H1 (cell line): ENCODE measurements around the gene YIF1B. TPM values are rescaled to one million over a fixed set of nuclear protein-coding genes. Genes with fewer than 3 reads are reported as not detected.

Experiments used
- CTCF ChIA-PET: fragments of 300-600 bp; sonication (Branson Sonifier 250); formaldehyde crosslinking; loops from one replicate; lab custom pipeline; 2021; ENCODE audit not compliant: partially characterized antibody; lab: Charles Lee
- POLR2A ChIA-PET: fragments of 300-600 bp; sonication (Branson Sonifier 250); formaldehyde crosslinking; loops from one replicate; lab custom pipeline; 2021; ENCODE audit warnings: inconsistent platforms; ENCODE audit not compliant: partially characterized antibody; lab: Charles Lee
- DNase-seq, 2 experiments: peaks; one replicate each; pipeline versions ENCODE4 v3.0.0 to v3.0.0-alpha.2; 2010 to 2022; ENCODE audit warnings: low spot score in 2 of 2, low read depth in 1 of 2, mixed read lengths in 1 of 2
- FAIRE-seq: peaks from 2 replicates; lab custom pipeline; 2011; peaks lifted over from hg19 to GRCh38; lab: Jason Lieb, UNC
- H2AFZ ChIP-seq: 2 replicates; pipeline ENCODE4 v1.8.1; 2012; ENCODE audit warnings: low read length, inconsistent platforms
- H2AK5ac ChIP-seq: 2 replicates; pipeline ENCODE4 v1.6.1; 2013; ENCODE audit warnings: low read depth, low read length
- H2BK120ac ChIP-seq: replicated peaks from 2 replicates; pipeline ENCODE3; 2013; ENCODE audit warnings: low read depth, low read length, inconsistent platforms
- H2BK12ac ChIP-seq: 2 replicates; pipeline ENCODE4 v1.6.1; 2013; ENCODE audit warnings: low read depth, low read length
- H2BK15ac ChIP-seq: 2 replicates; pipeline ENCODE4 v1.6.1; 2013; ENCODE audit warnings: low read length
- H2BK20ac ChIP-seq: 2 replicates; pipeline ENCODE4 v1.6.1; 2013; ENCODE audit warnings: low read length
- H2BK5ac ChIP-seq: 2 replicates; pipeline ENCODE4 v1.6.1; 2013; ENCODE audit warnings: low read depth, low read length
- H3K14ac ChIP-seq: 2 replicates; pipeline ENCODE4 v1.6.1; 2013; ENCODE audit warnings: inconsistent platforms; ENCODE audit not compliant: insufficient read length
- H3K18ac ChIP-seq: 2 replicates; pipeline ENCODE4 v1.6.1; 2013; ENCODE audit warnings: low read length; ENCODE audit errors: extremely low read depth
- H3K23ac ChIP-seq: 2 replicates; pipeline ENCODE4 v1.6.1; 2013; ENCODE audit warnings: inconsistent platforms; ENCODE audit not compliant: insufficient read length
- H3K23me2 ChIP-seq: 2 replicates; pipeline ENCODE4 v1.6.1; 2013; ENCODE audit warnings: low read depth, low read length
- H3K27ac ChIP-seq: 2 replicates; pipeline ENCODE4 v1.6.1; 2011; ENCODE audit warnings: low read depth, low read length, inconsistent platforms
- H3K27me3 ChIP-seq, 4 experiments: replicated peaks in 1 of 4; 1 replicate in 1 of 4; 2 replicates in 3 of 4; pipeline versions ENCODE4 v1.6.1 to v1.8.1; 2011 to 2013; ENCODE audit warnings: low read length in 3 of 4, mild to moderate bottlenecking in 3 of 4, inconsistent platforms in 2 of 4, mixed read lengths in 2 of 4, moderate library complexity in 1 of 4; ENCODE audit not compliant: control insufficient read depth in 3 of 4, insufficient read depth in 3 of 4; ENCODE audit errors: extremely low read depth in 1 of 4
- H3K36me3 ChIP-seq, 4 experiments: 2 replicates each; pipeline versions ENCODE4 v1.6.1 to v1.8.1; 2011 to 2013; ENCODE audit warnings: mild to moderate bottlenecking in 4 of 4, low read length in 3 of 4, moderate library complexity in 2 of 4, control low read depth in 1 of 4, inconsistent platforms in 1 of 4; ENCODE audit not compliant: insufficient read depth in 4 of 4, control insufficient read depth in 2 of 4
- H3K4ac ChIP-seq: replicated peaks from 2 replicates; pipeline ENCODE3; 2013; ENCODE audit warnings: low read length, low read depth, mixed read lengths, inconsistent platforms; ENCODE audit not compliant: insufficient read length
- H3K4me1 ChIP-seq, 4 experiments: replicated peaks in 1 of 4; 1 replicate in 1 of 4; 2 replicates in 3 of 4; pipeline versions ENCODE4 v1.6.1 to v1.8.1; 2011 to 2013; ENCODE audit warnings: low read length in 3 of 4, inconsistent platforms in 2 of 4, mixed read lengths in 1 of 4; ENCODE audit not compliant: insufficient read depth in 4 of 4, control insufficient read depth in 3 of 4
- H3K4me2 ChIP-seq, 2 experiments: 2 replicates each; pipeline versions ENCODE4 v1.6.1 to v1.8.1; 2011 to 2013; ENCODE audit warnings: low read depth in 2 of 2, low read length in 2 of 2, control low read depth in 1 of 2, inconsistent platforms in 1 of 2, mild to moderate bottlenecking in 1 of 2; ENCODE audit not compliant: insufficient read depth in 1 of 2
- H3K4me3 ChIP-seq, 4 experiments: fragments of 200-600, 300-600 bp in 1 of 4; sonication (generic), shearing (Covaris generic), sonication (Bioruptor Twin) in 1 of 4; 2 replicates each; pipeline versions ENCODE4 v1.5.1 to v1.8.1; 2011 to 2016; ENCODE audit warnings: low read length in 4 of 4, low read depth in 3 of 4, control low read depth in 2 of 4, inconsistent platforms in 2 of 4, mild to moderate bottlenecking in 2 of 4, mixed read lengths in 1 of 4, moderate library complexity in 1 of 4; ENCODE audit not compliant: insufficient read depth in 2 of 4; ENCODE audit errors: extremely low read depth in 1 of 4
- H3K56ac ChIP-seq: replicated peaks from 2 replicates; pipeline ENCODE3; 2013; ENCODE audit warnings: low read depth, mild to moderate bottlenecking, mixed read lengths, low read length, inconsistent platforms; ENCODE audit not compliant: insufficient read length
- H3K79me1 ChIP-seq: 2 replicates; pipeline ENCODE4 v1.6.1; 2013; ENCODE audit warnings: low read depth, low read length, control low read depth
- H3K79me2 ChIP-seq, 2 experiments: 2 replicates each; pipeline versions ENCODE4 v1.6.1 to v1.8.1; 2012 to 2013; ENCODE audit warnings: low read length in 2 of 2, mild to moderate bottlenecking in 2 of 2, inconsistent platforms in 1 of 2; ENCODE audit not compliant: insufficient read depth in 2 of 2, control insufficient read depth in 1 of 2
- H3K9ac ChIP-seq, 4 experiments: replicated peaks in 1 of 4; 1 replicate in 1 of 4; 2 replicates in 3 of 4; pipeline versions ENCODE4 v1.6.1 to v1.8.1; 2011 to 2013; ENCODE audit warnings: low read depth in 3 of 4, low read length in 3 of 4, control low read depth in 2 of 4, mild to moderate bottlenecking in 2 of 4, moderate library complexity in 2 of 4, inconsistent platforms in 1 of 4; ENCODE audit errors: extremely low read depth in 1 of 4
- H3K9me3 ChIP-seq, 2 experiments: 2 replicates each; pipeline versions ENCODE4 v1.6.1 to v1.8.1; 2012 to 2013; ENCODE audit warnings: mild to moderate bottlenecking in 2 of 2, moderate library complexity in 2 of 2, control low read depth in 1 of 2, inconsistent platforms in 1 of 2, low read depth in 1 of 2, low read length in 1 of 2, mixed read lengths in 1 of 2; ENCODE audit not compliant: insufficient read depth in 2 of 2
- H4K20me1 ChIP-seq, 2 experiments: replicated peaks in 1 of 2; 2 replicates each; pipeline versions ENCODE3 to v1.8.1; 2011 to 2013; ENCODE audit warnings: inconsistent platforms in 2 of 2, low read length in 2 of 2, mild to moderate bottlenecking in 1 of 2; ENCODE audit not compliant: insufficient read depth in 2 of 2, control insufficient read depth in 1 of 2
- H4K5ac ChIP-seq: 2 replicates; pipeline ENCODE4 v1.6.1; 2013; ENCODE audit warnings: low read length, low read depth, mixed read lengths, inconsistent platforms; ENCODE audit not compliant: insufficient read length
- H4K8ac ChIP-seq: 2 replicates; pipeline ENCODE4 v1.8.0; 2013; ENCODE audit warnings: mild to moderate bottlenecking, moderate library complexity, low read length, inconsistent platforms; ENCODE audit not compliant: insufficient read depth; ENCODE audit errors: extremely low read depth
- H4K91ac ChIP-seq: replicated peaks from 2 replicates; pipeline ENCODE3; 2013; ENCODE audit warnings: low read length, mixed read lengths, inconsistent platforms; ENCODE audit not compliant: insufficient read length
- ATF2 ChIP-seq: IDR thresholded peaks from 2 replicates; pipeline ENCODE4 v1.6.1; 2012; ENCODE audit warnings: low read length, inconsistent platforms
- BACH1 ChIP-seq: IDR thresholded peaks from 2 replicates; pipeline ENCODE4 v1.6.1; 2012; ENCODE audit warnings: low read length, improper control_type of control experiment
- CBX8 ChIP-seq: fragments of 300-800, 300-1000 bp; sonication (generic); IDR thresholded peaks from 2 replicates; pipeline ENCODE4 v1.7.1; 2016; ENCODE audit warnings: low read depth, low read length, borderline replicate concordance
- CTBP2 ChIP-seq: IDR thresholded peaks from 2 replicates; pipeline ENCODE4 v1.7.0; 2011; ENCODE audit warnings: borderline replicate concordance, mild to moderate bottlenecking, moderate library complexity, mixed read lengths, low read length; ENCODE audit not compliant: insufficient read depth, insufficient read length
- MAFK ChIP-seq: IDR thresholded peaks from 2 replicates; pipeline ENCODE4 v1.6.1; 2012; ENCODE audit warnings: low read depth, mild to moderate bottlenecking, improper control_type of control experiment, low read length
- POU5F1 ChIP-seq: IDR thresholded peaks from 2 replicates; pipeline ENCODE4 v1.6.1; 2011; ENCODE audit warnings: low read depth, mild to moderate bottlenecking, low read length, moderate library complexity
- RFX5 ChIP-seq: IDR thresholded peaks from 2 replicates; pipeline ENCODE4 v1.6.1; 2011; ENCODE audit warnings: low read depth, low read length, improper control_type of control experiment, borderline replicate concordance
- SIRT6 ChIP-seq: IDR thresholded peaks from one replicate; pipeline ENCODE4 v1.7.1; 2012; ENCODE audit warnings: low read length, inconsistent platforms
- SIX5 ChIP-seq: IDR thresholded peaks from 2 replicates; pipeline ENCODE4 v1.6.1; 2011; ENCODE audit warnings: mild to moderate bottlenecking, low read depth, low read length
- SUZ12 ChIP-seq: fragments of 200-600 bp; sonication (generic); IDR thresholded peaks from 2 replicates; pipeline ENCODE4 v1.6.1; 2012; ENCODE audit warnings: mild to moderate bottlenecking, inconsistent platforms, low read length, moderate library complexity, mixed read lengths
- TAF1 ChIP-seq: IDR thresholded peaks from 2 replicates; pipeline ENCODE4 v1.6.1; 2011; ENCODE audit warnings: mild to moderate bottlenecking, low read depth, low read length
- TEAD4 ChIP-seq: IDR thresholded peaks from 2 replicates; pipeline ENCODE4 v1.6.1; 2012; ENCODE audit warnings: low read depth, low read length, inconsistent platforms, mixed read lengths
- WGBS, 2 experiments: shearing (Covaris generic) in 1 of 2; methylation state at CpG; one replicate each; pipeline versions ENCODE4 v1.1.6 to v1.1.7; 2013 to 2015; ENCODE audit warnings: low lambda C conversion rate in 2 of 2, mixed read lengths in 2 of 2, inconsistent platforms in 1 of 2, low coverage in 1 of 2, missing lambda C conversion rate in 1 of 2; ENCODE audit not compliant: insufficient replicate concordance in 2 of 2, insufficient coverage in 1 of 2, insufficient read length in 1 of 2; ENCODE audit errors: extremely low coverage in 1 of 2, missing lambda C conversion rate in 1 of 2; 5-methylcytosine and 5-hydroxymethylcytosine counted together
- polyA plus RNA-seq, 7 experiments: library from polyadenylated mRNA; depleted of rRNA in 3 of 7; stranded (reverse) in 5 of 7; unstranded in 2 of 7; fragments of >200 nt in 5 of 7; fragments of 200-250 nt in 2 of 7; gene quantifications; 1 replicate in 5 of 7; 2 replicates in 1 of 7; 4 replicates in 1 of 7; pipeline versions ENCODE4 v1.2.1 to v1.2.3, GENCODE V29; 2011 to 2013; ENCODE audit warnings: missing spikeins in 2 of 7, mixed read lengths in 2 of 7
- total RNA-seq: library from RNA; stranded (reverse); fragmentation: NEBNext Ultra II Directional; extraction: Animal tissue kit (Norgen Biotek cat#: 25700); gene quantifications from 2 replicates; pipeline ENCODE4 v1.2.1, GENCODE V29; 2021

Gene YIF1B
- total and polyA plus RNA-seq, 2 of the 8 experiments (the other 6 are each of a cell fraction or from before 2014, with no cell fraction given), result 89.6 to 305 TPM

GRCh38 chr19:38326591-38326990 lies 10.8 kb upstream of the YIF1B start:
- WGBS, 2 experiments, result 96% methylated on average over 21 of the region's 22 CpGs; no CpG with 5 or more reads in 1 of the 2 experiments
- H3K27ac ChIP-seq, result no peak overlapping the region
- DNase-seq, result no peak
- ChIA-PET POLR2A (no interaction called here), CTCF (interaction anchor here (0.6 to 3.0 kb wide), 5 partner anchors 9 to 87 kb away, joined by 4 to 12 read pairs (median 5); partner anchors contain the start of genes CATSPERG and PPP1R14A)
- H2BK20ac ChIP-seq, result no peak overlapping the region
- no peak overlapping the region for H3K9ac ChIP-seq
- no peak overlapping the region for H3K56ac ChIP-seq
- no peak overlapping the region for H3K4me3 ChIP-seq
- no peak overlapping the region for H4K5ac ChIP-seq
- no peaks in the 10 kb centered on the region; a peak in 1 of 7 replicates for H3K4me1 ChIP-seq
- H2BK5ac ChIP-seq, result no peak overlapping the region
- no peak overlapping the region for H3K23ac ChIP-seq
- peaks cover 0 to 5% of the 10 kb centered on the region in 2 experiments for H4K20me1 ChIP-seq
- no peak overlapping the region for H4K8ac ChIP-seq
- H3K79me2 ChIP-seq, result no peaks in the 10 kb centered on the region
- H3K36me3 ChIP-seq, result peaks cover 2 to 8% (median 5%) of the 10 kb centered on the region in 4 experiments; a peak in 5 of 8 replicates
- H4K91ac ChIP-seq, result no peak overlapping the region
- no peak overlapping the region for H2AK5ac ChIP-seq
- H3K4ac ChIP-seq, result no peak overlapping the region
- no peak for TF ChIP-seq CTBP2
- no peak for TF ChIP-seq RFX5
- TF ChIP-seq CBX8, result no peak
- TF ChIP-seq TAF1, result no peak
- no peak for TF ChIP-seq MAFK
- no peak for TF ChIP-seq ATF2
- TF ChIP-seq TEAD4, result no peak
- TF ChIP-seq SIX5, result no peak
- no peak for TF ChIP-seq SIRT6
- TF ChIP-seq POU5F1, result no peak
- TF ChIP-seq SUZ12, result no peak
- TF ChIP-seq BACH1, result no peak
- peaks cover 3% of the 10 kb centered on the region; the same call in 1 of the 2 replicates for H3K79me1 ChIP-seq
- FAIRE-seq, result no peak
- H3K27me3 ChIP-seq, result no peaks in the 10 kb centered on the region
- no peak overlapping the region for H3K14ac ChIP-seq
- no peak overlapping the region for H3K18ac ChIP-seq
- no peaks in the 10 kb centered on the region for H3K23me2 ChIP-seq
- no peak overlapping the region for H2BK120ac ChIP-seq
- H3K4me2 ChIP-seq, result no peak overlapping the region
- no peak overlapping the region for H2AFZ ChIP-seq
- H3K9me3 ChIP-seq, result no peaks in the 10 kb centered on the region
- no peak overlapping the region for H2BK12ac ChIP-seq
- no peak overlapping the region for H2BK15ac ChIP-seq
